ENCODE results near the gene ZNF324B.
A peak's percentile ranks its signal among the peaks of the same experiment; 100 is the strongest.

Gene ZNF324B

DNA sequence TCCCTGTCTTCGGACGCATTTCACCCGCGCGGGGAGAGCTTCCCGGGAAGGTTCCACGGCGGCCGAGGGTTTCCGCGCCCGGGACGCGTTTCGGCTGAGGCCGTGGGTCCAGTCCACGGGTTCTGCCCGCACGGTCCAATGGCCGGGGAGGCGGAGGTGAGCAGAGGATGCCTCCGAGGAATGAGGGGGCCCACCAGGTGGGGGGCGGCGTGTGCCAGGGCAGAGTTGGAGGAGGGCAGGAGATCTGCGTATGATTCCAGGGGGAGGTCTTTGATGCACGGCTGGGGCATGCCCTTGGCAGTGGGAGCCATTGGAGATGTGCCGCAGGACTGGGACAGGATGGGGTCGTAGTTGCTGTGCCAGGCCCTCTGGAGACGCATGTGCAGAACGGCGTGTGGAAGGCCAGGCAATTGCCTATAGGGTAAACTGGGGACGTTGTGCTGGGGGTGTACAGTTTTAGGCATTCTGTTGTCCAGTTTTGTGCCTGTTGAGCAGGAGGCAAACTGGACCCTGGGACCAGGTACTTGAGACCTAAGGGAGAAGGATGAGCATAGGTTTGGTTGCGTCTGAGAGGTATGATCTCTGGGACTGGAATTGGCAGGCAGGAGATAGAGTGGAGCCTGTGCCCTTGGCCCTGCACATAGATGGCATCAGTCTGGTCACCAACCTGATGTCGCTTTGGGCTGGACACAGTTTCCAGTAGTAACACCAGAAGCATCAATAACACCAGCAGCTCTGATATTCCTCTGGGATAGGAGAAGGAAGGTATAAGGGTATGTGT is 42.2 kb upstream of the ZNF324B start:
- DNase-seq (ENCODE audit: low spot score): no peak
- WGBS, 2 donors (ENCODE audit: extremely low coverage in 2 of 2, insufficient read length in 2 of 2, insufficient replicate concordance in 1 of 2): no CpG with 5 or more reads among the region's 34 CpGs

DNA sequence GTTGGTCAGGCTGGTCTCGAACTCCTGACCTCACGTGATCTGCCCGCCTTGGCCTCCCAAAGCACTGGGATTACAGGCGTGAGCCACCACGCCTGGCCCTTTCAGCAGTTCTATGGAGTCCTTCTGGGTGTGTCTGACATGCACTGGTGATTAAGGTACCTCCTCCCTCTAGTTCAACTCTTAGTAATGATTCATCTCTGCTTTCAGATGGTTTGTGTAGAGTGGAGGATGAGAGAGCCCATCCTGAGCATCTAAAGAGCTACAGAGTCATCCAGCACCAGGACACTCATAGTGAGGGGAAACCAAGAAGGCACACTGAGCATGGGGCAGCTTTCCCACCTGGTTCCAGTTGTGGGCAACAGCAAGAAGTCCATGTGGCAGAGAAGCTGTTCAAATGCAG is 34.8 kb upstream of the ZNF324B start:
- no peak overlapping the region for H4K8ac ChIP-seq (ENCODE audit: low read depth, low read length)
- H2BK120ac ChIP-seq (ENCODE audit: low read depth, low read length): no peak overlapping the region
- H2BK15ac ChIP-seq (ENCODE audit: low read length): no peak overlapping the region
- H2BK5ac ChIP-seq (ENCODE audit: low read length): no peak overlapping the region
- H3K4me2 ChIP-seq (ENCODE audit: insufficient read depth, low read length, poor library complexity, severe bottlenecking): no peak overlapping the region
- no peaks in the 10 kb centered on the region for H3K27me3 ChIP-seq (ENCODE audit: control insufficient read depth in 3 of 3, insufficient read depth in 3 of 3, low read depth in 1 of 3, low read length in 3 of 3)
- no peaks in the 10 kb centered on the region for H3K79me1 ChIP-seq (ENCODE audit: low read depth, low read length)
- H3K14ac ChIP-seq (ENCODE audit: low read length): no peak overlapping the region
- H4K91ac ChIP-seq (ENCODE audit: low read depth, low read length, poor library complexity): no peak overlapping the region
- H3K18ac ChIP-seq (ENCODE audit: low read length): no peak overlapping the region
- peaks cover 18% of the 10 kb centered on the region in 2 donors for H3K9me3 ChIP-seq (replicated peaks in 1 of 2; ENCODE audit: control insufficient read depth in 2 of 2, insufficient read depth in 1 of 2, low read depth in 1 of 2, low read length in 2 of 2)
- no peak overlapping the region for H3K27ac ChIP-seq (replicated peaks; ENCODE audit: low read length)
- H3K4me3 ChIP-seq (ENCODE audit: low read length in 2 of 2): no peak overlapping the region
- no peak overlapping the region for H2BK12ac ChIP-seq (ENCODE audit: low read length)
- no peak overlapping the region for H3K4ac ChIP-seq (ENCODE audit: low read length)
- WGBS, 2 donors (ENCODE audit: extremely low coverage in 2 of 2, insufficient read length in 2 of 2, insufficient replicate concordance in 1 of 2): no CpG with 5 or more reads among the region's 5 CpGs
- DNase-seq (ENCODE audit: low spot score): no peak
- H3K4me1 ChIP-seq (ENCODE audit: control insufficient read depth in 2 of 2, insufficient read depth in 1 of 2, low read depth in 1 of 2, low read length in 2 of 2): no peaks in the 10 kb centered on the region
- no peak overlapping the region for H3K9ac ChIP-seq (ENCODE audit: low read depth, low read length, poor library complexity)
- no peak overlapping the region for H2AK5ac ChIP-seq (ENCODE audit: low read depth, low read length)
- no peak overlapping the region for H2AFZ ChIP-seq (ENCODE audit: low read length)
- peaks cover 38 to 61% of the 10 kb centered on the region in 2 donors for H3K36me3 ChIP-seq (replicated peaks in 1 of 2; ENCODE audit: control insufficient read depth in 2 of 2, insufficient read depth in 2 of 2, low read length in 2 of 2)
- no peak overlapping the region for H3K23ac ChIP-seq (ENCODE audit: low read depth, low read length, poor library complexity)

More for the DNA sequence above, 42.2 kb upstream of the ZNF324B start:
- Histone ChIP-seq H2BK15ac (ENCODE audit: low read length) (no peak overlapping the region), H3K14ac (ENCODE audit: low read length) (peak overlapping the region; percentile 94), H3K4me3 (ENCODE audit: low read length in 2 of 2) (peak overlapping the region; percentile 84 to 97), H3K9me3 (replicated peaks in 1 of 2; ENCODE audit: control insufficient read depth in 2 of 2, insufficient read depth in 1 of 2, low read depth in 1 of 2, low read length in 2 of 2) (no peaks in the 10 kb centered on the region), H4K8ac (ENCODE audit: low read depth, low read length) (peak overlapping the region; percentile 96), H2BK5ac (ENCODE audit: low read length) (peak overlapping the region; percentile 95), H3K9ac (ENCODE audit: low read depth, low read length, poor library complexity) (peak overlapping the region; percentile 99), H4K91ac (ENCODE audit: low read depth, low read length, poor library complexity) (no peak overlapping the region), H2AK5ac (ENCODE audit: low read depth, low read length) (peak overlapping the region; percentile 93), H2BK120ac (ENCODE audit: low read depth, low read length) (peak overlapping the region; percentile 87), H3K79me1 (ENCODE audit: low read depth, low read length) (peaks cover 8% of the 10 kb centered on the region), H3K23ac (ENCODE audit: low read depth, low read length, poor library complexity) (peak overlapping the region; percentile 97), H3K27ac (replicated peaks; ENCODE audit: low read length) (no peak overlapping the region), H3K27me3 (ENCODE audit: control insufficient read depth in 3 of 3, insufficient read depth in 3 of 3, low read depth in 1 of 3, low read length in 3 of 3) (no peaks in the 10 kb centered on the region), H3K4me1 (ENCODE audit: control insufficient read depth in 2 of 2, insufficient read depth in 1 of 2, low read depth in 1 of 2, low read length in 2 of 2) (peaks cover 13 to 18% of the 10 kb centered on the region in 2 donors), H2AFZ (ENCODE audit: low read length) (peak overlapping the region; percentile 93), H2BK12ac (ENCODE audit: low read length) (peak overlapping the region; percentile 34), H3K18ac (ENCODE audit: low read length) (peak overlapping the region; percentile 99), H3K36me3 (replicated peaks in 1 of 2; ENCODE audit: control insufficient read depth in 2 of 2, insufficient read depth in 2 of 2, low read length in 2 of 2) (peaks cover 0 to 3% of the 10 kb centered on the region in 2 donors), H3K4me2 (ENCODE audit: insufficient read depth, low read length, poor library complexity, severe bottlenecking) (peak overlapping the region; percentile 95), H3K4ac (ENCODE audit: low read length) (no peak overlapping the region)

DNA sequence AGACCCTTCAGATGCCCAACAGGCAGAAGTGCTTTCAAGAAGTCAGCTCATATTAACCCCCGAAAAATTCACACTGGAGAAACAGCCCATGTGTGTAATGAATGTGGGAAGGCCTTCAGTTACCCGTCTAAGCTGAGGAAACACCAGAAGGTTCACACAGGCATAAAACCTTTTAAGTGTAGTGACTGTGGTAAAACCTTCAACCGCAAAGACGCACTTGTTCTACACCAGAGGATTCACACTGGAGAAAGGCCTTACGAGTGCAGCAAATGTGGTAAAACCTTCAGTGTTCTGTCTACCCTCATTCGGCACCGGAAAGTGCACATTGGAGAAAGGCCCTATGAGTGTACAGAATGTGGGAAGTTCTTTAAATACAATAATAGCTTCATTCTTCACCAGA is 34.4 kb upstream of the ZNF324B start:
- no peak overlapping the region for H3K14ac ChIP-seq (ENCODE audit: low read length)
- WGBS, 2 donors (ENCODE audit: extremely low coverage in 2 of 2, insufficient read length in 2 of 2, insufficient replicate concordance in 1 of 2): no CpG with 5 or more reads among the region's 7 CpGs
- H3K79me1 ChIP-seq (ENCODE audit: low read depth, low read length): no peaks in the 10 kb centered on the region
- H2BK120ac ChIP-seq (ENCODE audit: low read depth, low read length): no peak overlapping the region
- H3K9me3 ChIP-seq (replicated peaks in 1 of 2; ENCODE audit: control insufficient read depth in 2 of 2, insufficient read depth in 1 of 2, low read depth in 1 of 2, low read length in 2 of 2): peaks cover 18% of the 10 kb centered on the region in 2 donors
- H3K4me2 ChIP-seq (ENCODE audit: insufficient read depth, low read length, poor library complexity, severe bottlenecking): no peak overlapping the region
- H2AK5ac ChIP-seq (ENCODE audit: low read depth, low read length): no peak overlapping the region
- H3K9ac ChIP-seq (ENCODE audit: low read depth, low read length, poor library complexity): no peak overlapping the region
- H3K4me1 ChIP-seq (ENCODE audit: control insufficient read depth in 2 of 2, insufficient read depth in 1 of 2, low read depth in 1 of 2, low read length in 2 of 2): no peaks in the 10 kb centered on the region
- H3K27me3 ChIP-seq (ENCODE audit: control insufficient read depth in 3 of 3, insufficient read depth in 3 of 3, low read depth in 1 of 3, low read length in 3 of 3): no peaks in the 10 kb centered on the region
- H3K27ac ChIP-seq (replicated peaks; ENCODE audit: low read length): no peak overlapping the region
- no peak overlapping the region for H4K91ac ChIP-seq (ENCODE audit: low read depth, low read length, poor library complexity)
- DNase-seq (ENCODE audit: low spot score): no peak
- peaks cover 38 to 66% of the 10 kb centered on the region in 2 donors for H3K36me3 ChIP-seq (replicated peaks in 1 of 2; ENCODE audit: control insufficient read depth in 2 of 2, insufficient read depth in 2 of 2, low read length in 2 of 2)
- no peak overlapping the region for H3K23ac ChIP-seq (ENCODE audit: low read depth, low read length, poor library complexity)
- no peak overlapping the region for H4K8ac ChIP-seq (ENCODE audit: low read depth, low read length)
- H2BK12ac ChIP-seq (ENCODE audit: low read length): no peak overlapping the region
- H2BK15ac ChIP-seq (ENCODE audit: low read length): no peak overlapping the region
- H3K4ac ChIP-seq (ENCODE audit: low read length): no peak overlapping the region
- H3K4me3 ChIP-seq (ENCODE audit: low read length in 2 of 2): no peak overlapping the region
- no peak overlapping the region for H2BK5ac ChIP-seq (ENCODE audit: low read length)
- no peak overlapping the region for H3K18ac ChIP-seq (ENCODE audit: low read length)
- no peak overlapping the region for H2AFZ ChIP-seq (ENCODE audit: low read length)

DNA sequence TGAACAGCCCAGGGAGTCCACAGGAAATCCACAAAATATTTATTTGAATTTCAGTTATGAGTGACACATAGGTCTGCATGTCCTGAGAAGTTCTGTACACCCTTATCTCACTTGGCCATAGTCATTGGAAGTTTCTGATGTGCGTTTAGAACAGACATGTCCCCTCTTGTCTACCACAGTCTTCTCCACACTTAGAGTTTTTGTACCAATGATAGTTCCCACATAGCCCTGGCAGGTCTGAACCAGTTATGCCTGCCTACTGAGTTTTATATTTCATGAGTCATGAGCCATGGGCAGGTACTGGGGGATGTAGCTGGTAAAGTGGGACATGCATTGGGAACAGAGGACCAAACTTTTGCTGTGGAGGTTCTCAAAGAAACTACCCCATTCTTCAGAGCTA is 22.8 kb upstream of the ZNF324B start:
- no peaks in the 10 kb centered on the region for H3K79me1 ChIP-seq (ENCODE audit: low read depth, low read length)
- H2BK120ac ChIP-seq (ENCODE audit: low read depth, low read length): no peak overlapping the region
- no peaks in the 10 kb centered on the region for H3K4me1 ChIP-seq (ENCODE audit: control insufficient read depth in 2 of 2, insufficient read depth in 1 of 2, low read depth in 1 of 2, low read length in 2 of 2)
- no peak overlapping the region for H3K14ac ChIP-seq (ENCODE audit: low read length)
- no peak overlapping the region for H4K91ac ChIP-seq (ENCODE audit: low read depth, low read length, poor library complexity)
- no peak overlapping the region for H2BK12ac ChIP-seq (ENCODE audit: low read length)
- no peak overlapping the region for H3K18ac ChIP-seq (ENCODE audit: low read length)
- H2BK5ac ChIP-seq (ENCODE audit: low read length): no peak overlapping the region
- no peak overlapping the region for H2BK15ac ChIP-seq (ENCODE audit: low read length)
- H4K8ac ChIP-seq (ENCODE audit: low read depth, low read length): no peak overlapping the region
- no peak overlapping the region for H3K4ac ChIP-seq (ENCODE audit: low read length)
- DNase-seq (ENCODE audit: low spot score): no peak
- peaks cover 17 to 43% of the 10 kb centered on the region in 2 donors for H3K36me3 ChIP-seq (replicated peaks in 1 of 2; ENCODE audit: control insufficient read depth in 2 of 2, insufficient read depth in 2 of 2, low read length in 2 of 2)
- no peak overlapping the region for H3K9ac ChIP-seq (ENCODE audit: low read depth, low read length, poor library complexity)
- no peak overlapping the region for H3K23ac ChIP-seq (ENCODE audit: low read depth, low read length, poor library complexity)
- H2AFZ ChIP-seq (ENCODE audit: low read length): no peak overlapping the region
- H3K9me3 ChIP-seq (replicated peaks in 1 of 2; ENCODE audit: control insufficient read depth in 2 of 2, insufficient read depth in 1 of 2, low read depth in 1 of 2, low read length in 2 of 2): peaks cover 52 to 62% of the 10 kb centered on the region in 2 donors
- no peak overlapping the region for H3K4me3 ChIP-seq (ENCODE audit: low read length in 2 of 2)
- no peak overlapping the region for H2AK5ac ChIP-seq (ENCODE audit: low read depth, low read length)
- no CpG with 5 or more reads among the region's 1 CpG for WGBS, 2 donors (ENCODE audit: extremely low coverage in 2 of 2, insufficient read length in 2 of 2, insufficient replicate concordance in 1 of 2)
- no peak overlapping the region for H3K4me2 ChIP-seq (ENCODE audit: insufficient read depth, low read length, poor library complexity, severe bottlenecking)
- no peaks in the 10 kb centered on the region for H3K27me3 ChIP-seq (ENCODE audit: control insufficient read depth in 3 of 3, insufficient read depth in 3 of 3, low read depth in 1 of 3, low read length in 3 of 3)
- no peak overlapping the region for H3K27ac ChIP-seq (replicated peaks; ENCODE audit: low read length)
